Testis (tissue), 3 donors: ENCODE data around the gene ANAPC4. TPM values are rescaled to one million over a fixed set of nuclear protein-coding genes. Genes with fewer than 3 reads are reported as not detected.

Experiments used
- DNase-seq: peaks from one replicate; pipeline ENCODE4 v3.0.0-alpha.2; 2019
- H3K27ac ChIP-seq, 2 donors: fragments of 200-600 bp; sonication (generic); one replicate each; pipeline ENCODE4 v1.5.1; 2019
- H3K27me3 ChIP-seq: fragments of 200-600 bp; sonication (generic); one replicate; pipeline ENCODE4 v1.5.1; 2019
- H3K36me3 ChIP-seq: fragments of 200-600 bp; sonication (generic); one replicate; pipeline ENCODE4 v1.5.1; 2017; ENCODE audit warnings: low read depth; ENCODE audit errors: missing control alignments
- H3K4me1 ChIP-seq: fragments of 200-600 bp; sonication (generic); one replicate; pipeline ENCODE4 v1.5.1; 2019
- H3K4me3 ChIP-seq, 2 donors: fragments of 200-600 bp; sonication (generic); one replicate each; pipeline ENCODE4 v1.5.1; 2017 to 2019
- H3K9me3 ChIP-seq: fragments of 200-600 bp; sonication (generic); one replicate; pipeline ENCODE4 v1.5.1; 2017
- CTCF ChIP-seq, 3 experiments: fragments of 450-650 bp in 2 of 3; fragments of 200-600 bp in 1 of 3; sonication (generic) in 1 of 3; IDR thresholded peaks; one replicate each; pipeline ENCODE4 v1.5.1; 2016 to 2019; ENCODE audit warnings: antibody characterized with exemption in 3 of 3, mild to moderate bottlenecking in 2 of 3, moderate library complexity in 1 of 3
- POLR2A ChIP-seq: fragments of 450-650 bp; IDR thresholded peaks from one replicate; pipeline ENCODE4 v1.6.1; 2017; ENCODE audit warnings: antibody characterized with exemption, mild to moderate bottlenecking, moderate library complexity
- WGBS, 2 donors: methylation state at CpG; one replicate each; pipeline ENCODE4 v1.1.5; 2018; 5-methylcytosine and 5-hydroxymethylcytosine counted together
- intact Hi-C: fragments of 100-400 bp; cut with DNase I; formaldehyde crosslinking; loops from one replicate; pipeline ENCODE4 v1.15.1; 2023; ENCODE audit warnings: low total_unique reads
- polyA plus RNA-seq: library from polyadenylated mRNA; stranded (reverse); fragments of 350-450 nt; fragmentation: Illumina TruSeq; extraction: RNeasy Lipid Tissue Mini Kit (QIAGEN cat#74804); gene quantifications from one replicate; pipeline ENCODE4 v1.2.3, GENCODE V29; 2014; ENCODE audit warnings: low read depth, low replicate concordance; ENCODE audit not compliant: insufficient read depth
- total RNA-seq, 2 donors: library from RNA; depleted of rRNA; stranded (reverse); fragments of >200 nt; gene quantifications; one replicate each; pipeline ENCODE4 v1.2.3, GENCODE V29; 2016

The ANAPC4 gene
- total and polyA plus RNA-seq, 3 donors from 2014 or later = 16.1 to 43.5 (median 35.3) TPM

DNA sequence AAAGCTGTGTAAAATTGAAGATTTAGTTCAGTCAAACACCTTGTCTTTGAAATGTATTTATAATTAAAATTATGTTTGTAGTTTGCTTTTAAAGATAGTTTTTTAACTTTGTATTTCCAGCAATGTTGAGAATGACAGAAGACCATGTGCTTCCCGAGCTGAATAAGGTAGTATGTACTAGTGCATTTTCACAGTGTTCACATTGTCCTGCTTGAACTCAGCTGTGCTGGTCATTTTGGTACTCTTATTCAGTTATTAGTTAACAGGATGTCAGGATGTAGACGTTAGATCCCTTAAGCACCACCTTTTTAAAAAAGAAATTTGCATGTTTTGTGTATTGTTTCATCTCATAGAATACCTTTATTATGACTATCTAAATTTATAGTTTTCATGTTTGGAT, 28.4 kb downstream of the ANAPC4 start:
- Histone ChIP-seq H3K4me3 (no peak overlapping the region), H3K27me3 (no peaks in the 10 kb centered on the region), H3K36me3 (no peaks in the 10 kb centered on the region), H3K4me1 (no peaks in the 10 kb centered on the region), H3K9me3 (no peaks in the 10 kb centered on the region), H3K27ac (no peak overlapping the region)
- TF ChIP-seq CTCF (IDR thresholded peaks at IDR 0.05) (no peak), POLR2A (no peak)
- DNase-seq = no peak
- 80 to 83% methylated on average over 2 of the region's 2 CpGs for WGBS, 2 donors
- intact Hi-C loops = no loop called here

GRCh38 chr4:25406081-25406692, 29.1 kb downstream of the ANAPC4 start:
- Histone ChIP-seq H3K36me3 (no peaks in the 10 kb centered on the region), H3K27me3 (no peaks in the 10 kb centered on the region), H3K9me3 (no peaks in the 10 kb centered on the region), H3K4me3 (no peak overlapping the region), H3K4me1 (no peaks in the 10 kb centered on the region), H3K27ac (no peak overlapping the region)
- DNase-seq = no peak
- no peak for TF ChIP-seq POLR2A
- no peak for TF ChIP-seq CTCF (IDR thresholded peaks at IDR 0.05)
- 88 to 94% methylated on average over 5 of the region's 5 CpGs for WGBS, 2 donors
- intact Hi-C loops = no loop called here

- H3K36me3 ChIP-seq = no peaks in the 10 kb centered on the region
- intact Hi-C loops = no loop called here
- no peaks in the 10 kb centered on the region for H3K27me3 ChIP-seq
- WGBS, 2 donors = 83 to 88% methylated on average over 4 of the region's 4 CpGs
- H3K27ac ChIP-seq = no peak overlapping the region
- no peak overlapping the region for H3K4me3 ChIP-seq
- H3K4me1 ChIP-seq = no peaks in the 10 kb centered on the region
- DNase-seq = no peak
- no peak for TF ChIP-seq POLR2A
- no peak for TF ChIP-seq CTCF (IDR thresholded peaks at IDR 0.05)
- no peaks in the 10 kb centered on the region for H3K9me3 ChIP-seq
Measured at GRCh38 chr4:25410820-25411529, 33.9 kb downstream of the ANAPC4 start.

DNA sequence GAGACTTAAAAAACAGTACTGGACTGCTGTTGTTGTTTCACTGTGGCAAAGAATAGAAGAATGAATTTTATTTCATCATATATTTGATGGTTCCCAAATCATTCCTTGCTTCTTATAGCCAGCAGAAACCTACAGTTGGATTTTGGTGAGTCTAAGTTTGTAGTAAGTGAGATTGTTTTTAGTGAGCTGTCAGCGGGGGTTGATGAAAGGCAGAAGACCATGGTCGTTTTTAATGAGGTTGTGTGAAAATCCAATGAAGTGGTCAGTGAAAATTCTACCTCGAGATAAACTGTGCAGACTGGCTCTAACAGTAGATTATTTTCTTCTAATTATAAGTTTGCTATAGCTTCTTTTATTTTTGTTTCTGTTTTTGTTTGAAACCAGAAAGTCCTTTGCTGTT, 36.2 kb downstream of the ANAPC4 start:
- Histone ChIP-seq H3K4me3 (no peak overlapping the region), H3K27ac (no peak overlapping the region), H3K27me3 (no peaks in the 10 kb centered on the region), H3K36me3 (no peaks in the 10 kb centered on the region), H3K9me3 (no peaks in the 10 kb centered on the region), H3K4me1 (no peaks in the 10 kb centered on the region)
- no peak for DNase-seq
- no peak for TF ChIP-seq POLR2A
- no peak for TF ChIP-seq CTCF (IDR thresholded peaks at IDR 0.05)
- intact Hi-C loops = no loop called here
- 66 to 82% methylated on average over 3 of the region's 3 CpGs for WGBS, 2 donors

DNA sequence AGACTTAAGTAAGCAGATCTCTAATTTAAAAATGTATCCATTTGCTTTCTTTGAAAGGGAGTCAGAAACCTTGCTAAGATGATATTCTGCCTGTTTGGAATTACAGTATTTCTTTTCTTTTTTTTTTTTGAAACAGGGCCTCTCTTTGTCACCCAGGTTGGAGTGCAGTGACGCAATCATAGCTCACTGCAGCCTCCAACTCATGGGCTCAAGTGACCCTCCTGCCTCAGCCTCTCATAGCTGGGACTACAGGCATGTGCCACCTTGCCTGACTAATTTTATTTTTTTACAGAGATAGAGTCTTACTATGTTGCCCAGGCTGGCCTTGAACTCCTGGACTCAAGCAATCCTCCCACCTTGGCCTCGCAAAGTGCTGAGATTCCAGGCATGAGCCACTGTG, 40.0 kb downstream of the ANAPC4 start:
- DNase-seq = no peak
- Histone ChIP-seq H3K4me3 (no peak overlapping the region), H3K36me3 (no peaks in the 10 kb centered on the region), H3K4me1 (no peaks in the 10 kb centered on the region), H3K27ac (no peak overlapping the region), H3K27me3 (no peaks in the 10 kb centered on the region), H3K9me3 (no peaks in the 10 kb centered on the region)
- WGBS, 2 donors = 70 to 82% methylated on average over 2 of the region's 2 CpGs
- intact Hi-C loops = no loop called here
- TF ChIP-seq POLR2A (no peak), CTCF (IDR thresholded peaks at IDR 0.05) (no peak)
